ENCODE measurements around the gene QRFP.

Gene QRFP

GRCh38 chr9:130933114-130934046, 36.8 kb upstream of the QRFP start:
- DNase-seq (ENCODE audit: low read depth in 3 of 3, low spot score in 1 of 3): no peak

GRCh38 chr9:130932255-130933079, 35.9 kb upstream of the QRFP start:
- no peak for DNase-seq (ENCODE audit: low read depth in 3 of 3, low spot score in 1 of 3)

- DNase-seq (ENCODE audit: low read depth in 3 of 3, low spot score in 1 of 3): no peak
These were observed 35.1 kb upstream of the QRFP start for GRCh38 chr9:130931508-130932254.

GRCh38 chr9:130930804-130931349, 34.3 kb upstream of the QRFP start:
- DNase-seq (ENCODE audit: low read depth in 3 of 3, low spot score in 1 of 3): no peak

- DNase-seq (ENCODE audit: low read depth in 3 of 3, low spot score in 1 of 3): no peak
These were observed 33.7 kb upstream of the QRFP start for GRCh38 chr9:130930132-130930803.

- no peak for DNase-seq (ENCODE audit: low read depth in 3 of 3, low spot score in 1 of 3)
These were observed 33.0 kb upstream of the QRFP start for GRCh38 chr9:130929571-130930038.

GRCh38 chr9:130927995-130928900, 31.6 kb upstream of the QRFP start:
- DNase-seq (ENCODE audit: low read depth in 3 of 3, low spot score in 1 of 3): no peak

- DNase-seq (ENCODE audit: low read depth in 3 of 3, low spot score in 1 of 3): no peak
These were observed 30.7 kb upstream of the QRFP start for GRCh38 chr9:130927338-130927737.

- DNase-seq (ENCODE audit: low read depth in 3 of 3, low spot score in 1 of 3): no peak
These were observed 28.6 kb upstream of the QRFP start for GRCh38 chr9:130925050-130925678.

GRCh38 chr9:130924448-130924788, 27.8 kb upstream of the QRFP start:
- DNase-seq (ENCODE audit: low read depth in 3 of 3, low spot score in 1 of 3): no peak

GRCh38 chr9:130923611-130924447, 27.2 kb upstream of the QRFP start:
- no peak for DNase-seq (ENCODE audit: low read depth in 3 of 3, low spot score in 1 of 3)

GRCh38 chr9:130922893-130923610, 26.4 kb upstream of the QRFP start:
- DNase-seq (ENCODE audit: low read depth in 3 of 3, low spot score in 1 of 3): no peak

GRCh38 chr9:130921989-130922892, 25.6 kb upstream of the QRFP start:
- no peak for DNase-seq (ENCODE audit: low read depth in 3 of 3, low spot score in 1 of 3)

- DNase-seq (ENCODE audit: low read depth in 3 of 3, low spot score in 1 of 3): no peak
These were observed 24.8 kb upstream of the QRFP start for GRCh38 chr9:130921300-130921988.

GRCh38 chr9:130920762-130921299, 24.2 kb upstream of the QRFP start:
- no peak for DNase-seq (ENCODE audit: low read depth in 3 of 3, low spot score in 1 of 3)

- no peak for DNase-seq (ENCODE audit: low read depth in 3 of 3, low spot score in 1 of 3)
These were observed 23.6 kb upstream of the QRFP start for GRCh38 chr9:130920233-130920632.
